GM19239 (cell line): Measurements from ENCODE around the gene ABCG8.

Experiments used
- DNase-seq: peaks from one replicate; pipeline ENCODE4 v3.0.0; 2011; ENCODE audit warnings: low spot score; ENCODE audit not compliant: insufficient read length
- FAIRE-seq: peaks from 2 replicates; lab custom pipeline; 2011; peaks lifted over from hg19 to GRCh38; lab: Jason Lieb, UNC

The ABCG8 gene

GRCh38 chr2:43853141-43854081 lies 14.6 kb downstream of the ABCG8 start:
- FAIRE-seq (no peak), DNase-seq (no peak)

DNA sequence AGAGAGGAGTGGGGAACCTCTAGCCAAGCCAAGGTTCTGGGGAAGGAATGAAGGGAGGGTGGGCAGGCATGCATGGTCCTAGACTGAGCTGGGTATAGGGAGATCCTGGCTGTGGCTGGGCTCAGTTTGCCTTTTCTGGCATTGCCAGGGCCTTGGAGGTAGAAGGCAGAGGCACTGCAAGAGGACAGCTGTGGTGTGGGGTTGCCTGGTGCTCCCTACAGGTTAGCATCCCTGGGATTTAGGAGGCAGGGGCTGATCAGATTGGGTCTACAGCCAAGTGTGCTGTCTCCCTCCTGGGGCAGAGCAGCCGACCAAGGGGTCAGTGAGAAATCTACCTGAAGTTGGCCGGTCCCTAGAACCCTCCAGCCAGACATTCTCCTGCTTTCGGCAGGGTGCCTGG lies 15.9 kb downstream of the ABCG8 start:
- FAIRE-seq (no peak), DNase-seq (no peak)

GRCh38 chr2:43855292-43855691 lies 16.5 kb downstream of the ABCG8 start:
- DNase-seq (no peak), FAIRE-seq (no peak)

GRCh38 chr2:43872151-43872550 lies 33.4 kb downstream of the ABCG8 start:
- DNase-seq (no peak), FAIRE-seq (no peak)

GRCh38 chr2:43874776-43875451 lies 36.1 kb downstream of the ABCG8 start:
- FAIRE-seq: no peak
- no peak for DNase-seq

DNA sequence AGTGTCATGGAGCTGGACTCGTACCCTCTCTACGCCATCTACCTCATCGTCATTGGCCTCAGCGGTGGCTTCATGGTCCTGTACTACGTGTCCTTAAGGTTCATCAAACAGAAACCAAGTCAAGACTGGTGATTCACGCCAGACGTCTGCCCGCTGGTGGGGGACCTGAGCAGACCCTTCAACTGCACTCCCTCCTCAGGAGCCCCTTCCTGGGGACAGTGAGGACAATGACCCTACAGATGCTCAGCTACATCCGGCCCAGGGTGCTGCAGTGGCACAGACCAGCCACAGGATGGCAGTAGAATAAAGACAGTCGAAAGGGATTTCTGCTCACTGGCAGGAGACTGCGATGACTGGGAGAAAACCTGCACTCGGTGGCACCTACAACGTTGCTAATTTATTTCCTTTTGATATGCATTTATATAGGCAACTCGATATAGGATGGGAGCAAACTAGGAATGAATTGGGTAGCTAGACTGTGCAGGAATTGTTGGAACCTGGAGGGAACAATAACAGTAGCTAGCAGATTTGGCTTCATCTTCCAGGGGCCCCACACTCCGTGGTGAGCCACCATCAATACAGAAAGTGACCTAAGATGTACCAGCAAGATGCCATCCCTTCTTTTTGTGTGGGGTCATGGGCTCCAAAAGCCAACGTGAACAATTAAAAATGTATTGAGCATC lies 39.2 kb downstream of the ABCG8 start:
- DNase-seq (peak; percentile 57), FAIRE-seq (peak; percentile 94)

- FAIRE-seq (no peak), DNase-seq (no peak)
These were observed 40.5 kb downstream of the ABCG8 start for GRCh38 chr2:43879261-43879660.

GRCh38 chr2:43880471-43880870 lies 41.7 kb downstream of the ABCG8 start:
- DNase-seq: no peak
- no peak for FAIRE-seq

DNA sequence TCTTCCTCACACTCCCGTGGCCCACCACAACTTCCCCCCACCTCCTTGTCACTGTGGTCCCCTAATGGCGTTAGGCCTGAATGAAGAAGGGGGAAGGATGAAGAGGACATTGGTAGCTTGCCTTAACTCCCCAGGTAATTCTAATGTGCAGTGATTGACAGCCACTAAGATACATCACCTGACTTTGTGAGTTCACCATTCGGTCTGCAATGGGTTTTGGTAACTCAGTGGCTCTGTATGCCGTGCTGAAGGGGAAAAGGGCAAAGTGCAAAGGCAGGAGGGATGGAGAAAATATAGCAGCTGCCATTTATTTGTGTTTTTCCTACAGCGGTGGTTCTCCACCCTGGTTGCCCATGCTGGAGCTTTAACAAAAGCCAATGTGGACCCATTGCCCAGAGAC lies 42.2 kb downstream of the ABCG8 start:
- DNase-seq: no peak
- FAIRE-seq: no peak

DNA sequence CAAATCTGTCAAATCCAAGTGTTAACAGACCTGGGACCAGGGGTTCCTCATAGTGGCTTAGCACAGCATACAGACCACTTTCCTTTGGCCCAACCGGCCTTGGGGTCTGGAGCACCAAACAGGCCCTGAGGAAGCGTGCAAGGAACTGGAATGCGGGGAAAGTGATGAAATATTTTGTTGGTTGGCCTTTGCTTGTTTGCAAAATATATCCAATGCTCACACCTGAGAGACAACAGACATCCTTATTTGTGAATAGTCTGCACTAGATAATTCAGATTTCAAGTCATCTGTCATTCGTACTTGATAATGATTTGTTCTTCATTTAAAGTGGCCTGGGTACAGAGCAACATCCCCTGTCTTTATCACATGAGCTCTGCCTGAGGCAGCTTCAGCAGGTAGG lies 43.5 kb downstream of the ABCG8 start:
- DNase-seq (no peak), FAIRE-seq (no peak)

DNA sequence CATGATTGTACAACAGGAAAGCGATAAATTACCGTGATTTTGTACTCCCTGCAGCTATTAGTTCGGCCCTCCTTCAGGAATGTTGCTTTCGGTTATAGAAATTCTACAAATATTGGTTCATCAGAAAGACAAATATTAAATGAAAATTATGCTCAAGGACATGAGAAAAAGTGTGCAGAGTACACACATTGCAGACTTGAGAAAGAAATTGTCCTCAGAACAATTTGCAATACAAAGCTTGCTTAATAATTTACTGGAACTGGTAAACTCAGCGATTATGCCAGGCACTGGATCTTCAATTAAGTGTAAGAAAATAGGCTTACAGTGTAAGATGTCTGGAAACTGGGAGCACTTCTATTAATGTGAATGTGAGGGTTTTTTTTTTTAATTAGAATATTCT lies 45.9 kb downstream of the ABCG8 start:
- FAIRE-seq (no peak), DNase-seq (no peak)

GRCh38 chr2:43885132-43885632 lies 46.4 kb downstream of the ABCG8 start:
- FAIRE-seq: no peak
- DNase-seq: no peak

- DNase-seq: no peak
These were observed 48.4 kb downstream of the ABCG8 start for GRCh38 chr2:43887176-43887575.

DNA sequence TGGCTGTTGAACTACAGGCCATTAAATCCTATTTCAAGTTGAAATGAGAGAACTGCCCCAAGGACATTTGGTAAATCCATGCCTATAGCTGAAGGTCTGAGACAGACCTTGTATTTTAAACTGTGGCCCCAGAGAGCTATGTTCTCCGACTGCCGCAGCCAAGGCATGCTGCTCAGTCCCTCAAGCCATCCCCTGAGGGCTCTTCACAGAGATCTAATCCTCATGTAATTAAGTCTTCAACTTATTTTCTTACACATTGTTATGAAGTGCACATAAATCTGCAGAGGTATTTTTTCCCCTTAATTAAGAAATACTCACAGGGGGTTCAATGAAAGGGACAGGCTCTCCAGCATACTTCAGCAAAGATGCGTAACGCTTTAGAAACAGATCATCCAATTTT lies 50.6 kb downstream of the ABCG8 start:
- FAIRE-seq: no peak
- no peak for DNase-seq

More at GRCh38 chr2:43887176-43887575, 48.4 kb downstream of the ABCG8 start:
- FAIRE-seq: no peak

- FAIRE-seq: no peak
- no peak for DNase-seq
These were observed 52.1 kb downstream of the ABCG8 start for GRCh38 chr2:43890855-43891254.

DNA sequence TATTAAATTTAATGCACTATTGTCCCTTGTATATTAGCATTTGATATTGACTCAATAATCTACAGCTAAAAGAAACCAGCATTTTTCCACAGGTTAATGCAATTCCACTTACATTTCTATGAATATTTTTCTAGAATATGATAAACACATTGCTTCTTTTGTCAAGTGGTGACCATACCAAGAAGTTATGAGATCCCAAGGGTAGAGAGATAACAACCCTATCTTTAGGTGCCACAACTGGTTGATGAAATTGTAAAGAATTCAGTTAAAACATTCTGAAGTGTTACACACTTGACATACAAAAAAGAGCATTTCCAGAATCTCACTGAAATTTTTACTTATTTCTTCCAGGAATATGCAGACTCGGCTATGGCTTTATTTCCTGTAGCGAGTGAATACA lies 56.0 kb downstream of the ABCG8 start:
- DNase-seq (no peak), FAIRE-seq (no peak)

DNA sequence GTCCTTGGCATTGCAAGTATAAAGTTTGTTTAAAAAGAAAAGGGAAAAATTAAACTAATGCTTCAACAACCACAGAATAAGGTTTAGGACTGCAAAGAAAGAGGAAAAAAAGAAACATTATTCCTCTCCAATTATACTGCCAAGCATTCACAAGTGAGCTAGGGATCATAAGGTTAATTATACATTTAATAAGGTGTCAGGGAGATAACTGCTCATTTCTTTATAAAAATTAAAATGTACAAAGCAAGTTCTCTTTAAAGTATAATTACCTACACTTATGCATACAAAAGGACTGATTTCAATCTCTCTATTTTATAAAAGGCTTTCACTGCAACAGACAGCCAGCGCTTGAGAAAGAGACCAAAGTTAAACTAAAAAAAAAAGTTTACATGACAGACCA lies 58.1 kb downstream of the ABCG8 start:
- DNase-seq (no peak), FAIRE-seq (no peak)

DNA sequence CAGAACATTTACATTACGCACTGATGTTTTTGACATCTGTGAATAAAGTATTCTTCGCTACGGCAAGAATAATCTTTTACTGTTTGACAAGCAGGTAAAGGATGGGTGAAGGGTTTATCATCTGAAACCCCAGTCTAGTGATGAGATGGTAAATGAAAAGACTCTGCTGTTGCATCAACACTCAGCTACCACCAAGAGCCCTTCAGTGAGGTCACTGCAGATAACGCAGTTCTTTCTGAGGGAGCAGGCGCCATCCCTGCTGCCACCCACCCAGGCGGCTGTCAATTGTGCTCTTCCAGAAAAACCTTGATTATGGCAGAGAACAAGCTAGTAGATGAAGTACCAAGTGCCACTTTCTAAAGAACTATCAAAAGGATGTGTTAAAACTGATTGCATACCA lies 58.7 kb downstream of the ABCG8 start:
- DNase-seq (no peak), FAIRE-seq (no peak)

GRCh38 chr2:43898134-43898837 lies 59.5 kb downstream of the ABCG8 start:
- DNase-seq (no peak), FAIRE-seq (no peak)

- FAIRE-seq (no peak), DNase-seq (no peak)
These were observed 60.1 kb downstream of the ABCG8 start for GRCh38 chr2:43898838-43899346.
